Kidney (tissue), 14 donors: Measurements from ENCODE around the gene OTOS. TPM values are rescaled to one million over a fixed set of nuclear protein-coding genes. Genes with fewer than 3 reads are reported as not detected.

Source experiments
- DNase-seq, 5 donors: peaks; one replicate each; pipeline ENCODE4 v3.0.0-alpha.2; 2013 to 2020
- FAIRE-seq: peaks from 2 replicates; lab custom pipeline; 2012; peaks lifted over from hg19 to GRCh38; lab: Jason Lieb, UNC
- H3K27ac ChIP-seq, 2 donors: one replicate each; pipeline ENCODE4 v1.7.0; 2013; ENCODE audit warnings: low read depth in 2 of 2, low read length in 2 of 2, inconsistent platforms in 1 of 2
- H3K27me3 ChIP-seq: one replicate; pipeline ENCODE4 v1.7.1; 2013; ENCODE audit warnings: low read length, inconsistent platforms; ENCODE audit not compliant: control insufficient read depth, insufficient read depth
- H3K36me3 ChIP-seq, 3 donors: one replicate each; pipeline versions ENCODE4 v1.7.0 to v1.7.1; 2013; ENCODE audit warnings: low read length in 3 of 3, control low read depth in 1 of 3, inconsistent platforms in 1 of 3; ENCODE audit not compliant: insufficient read depth in 3 of 3, control insufficient read depth in 2 of 3
- H3K4me1 ChIP-seq, 3 donors: one replicate each; pipeline versions ENCODE4 v1.7.0 to v1.7.1; 2013; ENCODE audit warnings: low read length in 3 of 3, inconsistent platforms in 1 of 3, low read depth in 1 of 3; ENCODE audit not compliant: control insufficient read depth in 2 of 3, insufficient read depth in 2 of 3
- H3K4me3 ChIP-seq, 3 donors: one replicate each; pipeline versions ENCODE4 v1.7.0 to v1.8.1; 2013; ENCODE audit warnings: low read length in 3 of 3, control low read depth in 1 of 3, inconsistent platforms in 1 of 3
- H3K9ac ChIP-seq, 3 donors: one replicate each; pipeline versions ENCODE4 v1.7.0 to v1.7.1; 2013; ENCODE audit warnings: low read length in 3 of 3, control low read depth in 1 of 3, inconsistent platforms in 1 of 3
- H3K9me3 ChIP-seq, 3 donors: one replicate each; pipeline versions ENCODE4 v1.7.0 to v1.7.1; 2013; ENCODE audit warnings: low read length in 3 of 3, control low read depth in 1 of 3, inconsistent platforms in 1 of 3; ENCODE audit not compliant: control insufficient read depth in 2 of 3, insufficient read depth in 1 of 3
- CTCF ChIP-seq: IDR thresholded peaks from 3 replicates; pipeline ENCODE4 v1.5.1; 2012; ENCODE audit warnings: mild to moderate bottlenecking, moderate library complexity, borderline replicate concordance; ENCODE audit not compliant: insufficient read depth; ENCODE audit errors: extremely low read depth
- intact Hi-C: fragments of 100-400 bp; cut with DNase I; formaldehyde crosslinking; loops from one replicate; pipeline ENCODE4 v1.11.1; 2022
- polyA plus RNA-seq: library from polyadenylated mRNA; stranded (reverse); fragments of 350-450 nt; fragmentation: Illumina TruSeq; extraction: RNeasy Lipid Tissue Mini Kit (QIAGEN cat#74804); gene quantifications from one replicate; pipeline ENCODE4 v1.2.3, GENCODE V29; 2014; ENCODE audit warnings: low read depth, low replicate concordance; ENCODE audit not compliant: insufficient read depth
- total RNA-seq: library from RNA; stranded (reverse); fragmentation: NEBNext Ultra II Directional; extraction: Animal tissue kit (Norgen Biotek cat#: 25700); gene quantifications from one replicate; pipeline ENCODE4 v1.2.1, GENCODE V29; 2021
- donor health status: control.
- donor health status: control.
- donor health status: control.
- donor health status: control.
- donor health status: control.
- donor health status: DM: yes; HTN: yes; CAD: no.
- donor health status: Normal renal cell carcinoma (clear cell type).

Gene OTOS
- total and polyA plus RNA-seq, 2 donors from 2014 or later = 1.5 to 4.6 TPM

- FAIRE-seq = no peak
- TF ChIP-seq CTCF = no peak
These were observed 42.1 kb downstream of the OTOS start for GRCh38 chr2:240098349-240098748.

GRCh38 chr2:240095556-240096523 is 44.6 kb downstream of the OTOS start:
- Histone ChIP-seq H3K36me3 (no peaks in the 10 kb centered on the region), H3K27me3 (peaks cover 15% of the 10 kb centered on the region), H3K4me3 (no peak overlapping the region), H3K27ac (no peak overlapping the region), H3K4me1 (no peaks in the 10 kb centered on the region), H3K9me3 (peaks cover 0 to 2% (median 0%) of the 10 kb centered on the region in 3 donors), H3K9ac (no peak overlapping the region)
- FAIRE-seq (no peak), DNase-seq (peak in 3 of 5 donors; percentile 32 to 38 (median 37))
- intact Hi-C loops = no loop called here
- TF ChIP-seq CTCF = no peak

More at GRCh38 chr2:240098349-240098748, 42.1 kb downstream of the OTOS start:
- H3K9ac ChIP-seq = no peak overlapping the region
- H3K4me1 ChIP-seq = no peaks in the 10 kb centered on the region
- H3K9me3 ChIP-seq = peaks cover 0 to 2% (median 0%) of the 10 kb centered on the region in 3 donors
- H3K27ac ChIP-seq = no peak overlapping the region
- H3K27me3 ChIP-seq = peaks cover 15% of the 10 kb centered on the region
- no peaks in the 10 kb centered on the region for H3K36me3 ChIP-seq
- intact Hi-C loops = no loop called here
- DNase-seq = no peak
- no peak overlapping the region for H3K4me3 ChIP-seq

- Histone ChIP-seq H3K9ac (no peak overlapping the region), H3K4me3 (no peak overlapping the region), H3K27me3 (no peaks in the 10 kb centered on the region), H3K36me3 (no peaks in the 10 kb centered on the region), H3K27ac (no peak overlapping the region), H3K4me1 (no peaks in the 10 kb centered on the region), H3K9me3 (peaks cover 0 to 7% (median 2%) of the 10 kb centered on the region in 3 donors)
- intact Hi-C loops = no loop called here
- TF ChIP-seq CTCF = no peak
- DNase-seq (no peak), FAIRE-seq (no peak)
These were observed 51.2 kb downstream of the OTOS start for GRCh38 chr2:240089306-240089705.

Other genes with a start within 250 kb of the OTOS start
- gene NDUFA10, start 115.3 kb downstream of the OTOS start, total RNA-seq = 121 TPM
- 270 TPM for gene NDUFA10, start 115.3 kb downstream of the OTOS start, polyA plus RNA-seq
- gene OR6B2, start 110.2 kb downstream of the OTOS start, total RNA-seq = not detected
- not detected for gene OR6B2, start 110.2 kb downstream of the OTOS start, polyA plus RNA-seq
- not detected for gene OR6B3, start 87.1 kb downstream of the OTOS start, total RNA-seq
- not detected for gene OR6B3, start 87.1 kb downstream of the OTOS start, polyA plus RNA-seq
- gene COPS9, start 4.4 kb downstream of the OTOS start, total RNA-seq = 119 TPM
- gene COPS9, start 4.4 kb downstream of the OTOS start, polyA plus RNA-seq = 310 TPM